ENCODE data around the gene PPP2R2D. TPM values are rescaled to one million over a fixed set of nuclear protein-coding genes. Genes with fewer than 3 reads are reported as not detected.
"Not testable (repeated sequence)": the region's sequence is repeated elsewhere in the genome, so short reads cannot be mapped to it uniquely, and the experiment has no call there.

Gene PPP2R2D
- total RNA-seq, 2 experiments from 2014 or later: 37.4 to 38.5 TPM

- H3K4me3 ChIP-seq (ENCODE audit: low read depth, low read length, poor library complexity, severe bottlenecking); BruUV-seq (replicated peaks); H4K20me1 ChIP-seq (ENCODE audit: insufficient read depth, low read length); H3K9me3 ChIP-seq (ENCODE audit: low read length); H3K9me2 ChIP-seq (ENCODE audit: insufficient read depth, low read length); H3K4me1 ChIP-seq (ENCODE audit: insufficient read depth, low read length, poor library complexity, severe bottlenecking); CTCF ChIA-PET (ENCODE audit: unreplicated experiment); DNase-seq (ENCODE audit: low spot score); POLR2A ChIA-PET; H2AFZ ChIP-seq (ENCODE audit: low read length); H3K36me3 ChIP-seq (ENCODE audit: insufficient read depth, low read length); H3K4me2 ChIP-seq (ENCODE audit: low read length); H3K79me2 ChIP-seq (ENCODE audit: insufficient read depth, low read depth, low read length); H3K27ac ChIP-seq (ENCODE audit: low read depth, low read length, poor library complexity, severe bottlenecking): not testable (repeated sequence)
- intact Hi-C loops (cut with micrococcal nuclease; ENCODE audit: unreplicated experiment): loop anchor here (10.0 kb wide), 1 partner anchor 158 kb away; no protein-coding TSS in a partner anchor
- TF ChIP-seq CTCF (conservative IDR thresholded peaks at IDR 0.05; ENCODE audit: low read length): 0 out of 2 replicates have a peak, but pooled peaks have one; percentile 16
Observed at GRCh38 chr10:131986851-131987250, 86.0 kb downstream of the PPP2R2D start.

- H3K4me1 ChIP-seq (ENCODE audit: insufficient read depth, low read length, poor library complexity, severe bottlenecking); H3K27ac ChIP-seq (ENCODE audit: low read depth, low read length, poor library complexity, severe bottlenecking); POLR2A ChIA-PET; H3K4me3 ChIP-seq (ENCODE audit: low read depth, low read length, poor library complexity, severe bottlenecking); DNase-seq (ENCODE audit: low spot score); BruUV-seq (replicated peaks); H3K36me3 ChIP-seq (ENCODE audit: insufficient read depth, low read length); H4K20me1 ChIP-seq (ENCODE audit: insufficient read depth, low read length); CTCF ChIA-PET (ENCODE audit: unreplicated experiment); H3K79me2 ChIP-seq (ENCODE audit: insufficient read depth, low read depth, low read length); H2AFZ ChIP-seq (ENCODE audit: low read length); H3K9me3 ChIP-seq (ENCODE audit: low read length); H3K4me2 ChIP-seq (ENCODE audit: low read length); H3K9me2 ChIP-seq (ENCODE audit: insufficient read depth, low read length): not testable (repeated sequence)
- intact Hi-C loops (cut with micrococcal nuclease; ENCODE audit: unreplicated experiment): loop anchor here (10.0 kb wide), 1 partner anchor 158 kb away; no protein-coding TSS in a partner anchor
Observed at GRCh38 chr10:131987301-131987700, 86.5 kb downstream of the PPP2R2D start.

GRCh38 chr10:131987786-131988185 lies 87.0 kb downstream of the PPP2R2D start:
- H3K9me2 ChIP-seq (ENCODE audit: insufficient read depth, low read length); DNase-seq (ENCODE audit: low spot score); BruUV-seq (replicated peaks); H2AFZ ChIP-seq (ENCODE audit: low read length); H3K4me3 ChIP-seq (ENCODE audit: low read depth, low read length, poor library complexity, severe bottlenecking); H3K4me1 ChIP-seq (ENCODE audit: insufficient read depth, low read length, poor library complexity, severe bottlenecking); H4K20me1 ChIP-seq (ENCODE audit: insufficient read depth, low read length); CTCF ChIA-PET (ENCODE audit: unreplicated experiment); H3K9me3 ChIP-seq (ENCODE audit: low read length); H3K27ac ChIP-seq (ENCODE audit: low read depth, low read length, poor library complexity, severe bottlenecking); POLR2A ChIA-PET; H3K36me3 ChIP-seq (ENCODE audit: insufficient read depth, low read length); H3K79me2 ChIP-seq (ENCODE audit: insufficient read depth, low read depth, low read length); H3K4me2 ChIP-seq (ENCODE audit: low read length): not testable (repeated sequence)
- intact Hi-C loops (cut with micrococcal nuclease; ENCODE audit: unreplicated experiment): loop anchor here (10.0 kb wide), 1 partner anchor 157 kb away; no protein-coding TSS in a partner anchor

GRCh38 chr10:131991726-131992125 lies 90.9 kb downstream of the PPP2R2D start:
- Histone ChIP-seq H3K4me2 (ENCODE audit: low read length) (no peak overlapping the region), H3K36me3 (ENCODE audit: insufficient read depth, low read length) (no peaks in the 10 kb centered on the region), H3K4me3 (ENCODE audit: low read depth, low read length, poor library complexity, severe bottlenecking) (no peak overlapping the region), H3K27ac (ENCODE audit: low read depth, low read length, poor library complexity, severe bottlenecking) (no peak overlapping the region), H3K4me1 (ENCODE audit: insufficient read depth, low read length, poor library complexity, severe bottlenecking) (no peaks in the 10 kb centered on the region), H3K9me3 (ENCODE audit: low read length) (no peaks in the 10 kb centered on the region), H3K79me2 (ENCODE audit: insufficient read depth, low read depth, low read length) (no peaks in the 10 kb centered on the region), H3K9me2 (ENCODE audit: insufficient read depth, low read length) (no peaks in the 10 kb centered on the region), H4K20me1 (ENCODE audit: insufficient read depth, low read length) (no peaks in the 10 kb centered on the region), H2AFZ (ENCODE audit: low read length) (no peak overlapping the region)
- ChIA-PET POLR2A (no interaction called here), CTCF (ENCODE audit: unreplicated experiment) (no interaction called here)
- DNase-seq (ENCODE audit: low spot score): no peak
- TF ChIP-seq EZH2phosphoT487 (IDR thresholded peaks at IDR 0.05; ENCODE audit: borderline replicate concordance, low read depth, low read length) (no peak), CTCF (conservative IDR thresholded peaks at IDR 0.05; ENCODE audit: low read length) (no peak)
- no TSS peak for BruUV-seq (replicated peaks)
- intact Hi-C loops (cut with micrococcal nuclease; ENCODE audit: unreplicated experiment): no loop called here

All from OCI-LY7 (cell line).